GM12891 (cell line): ENCODE results near the gene IQCK.

ENCODE experiments used
- POLR2AphosphoS5 ChIP-seq: IDR thresholded peaks from 2 replicates; pipeline ENCODE4 v1.6.1; 2011; ENCODE audit warnings: low read depth, low read length, control low read depth
- TAF1 ChIP-seq: IDR thresholded peaks from 2 replicates; pipeline ENCODE4 v1.6.1; 2011; ENCODE audit warnings: low read depth, low read length, control low read depth

- TF ChIP-seq POLR2AphosphoS5 (no peak), TAF1 (no peak)
Measured at GRCh38 chr16:19704321-19705145, 13.5 kb upstream of the IQCK start.
